Measurements from ENCODE around the gene PACSIN1.

Gene PACSIN1

GRCh38 chr6:34524499-34524898 is 58.6 kb downstream of the PACSIN1 start:
- Histone ChIP-seq H3K27me3 (ENCODE audit: control insufficient read depth, insufficient read depth, low read length) (no peaks in the 10 kb centered on the region), H3K9ac (ENCODE audit: low read length) (no peak overlapping the region), H3K4me1 (ENCODE audit: control insufficient read depth, insufficient read depth, low read length) (peaks cover 20% of the 10 kb centered on the region)

GRCh38 chr6:34524971-34525370 is 59.1 kb downstream of the PACSIN1 start:
- no peak overlapping the region for H3K9ac ChIP-seq (ENCODE audit: low read length)
- no peak overlapping the region for H3K27ac ChIP-seq (ENCODE audit: low read depth, low read length)
- peaks cover 20% of the 10 kb centered on the region for H3K4me1 ChIP-seq (ENCODE audit: control insufficient read depth, insufficient read depth, low read length)
- H3K4me3 ChIP-seq (ENCODE audit: low read depth, low read length), result no peak overlapping the region
- no peaks in the 10 kb centered on the region for H3K9me3 ChIP-seq (ENCODE audit: control insufficient read depth, insufficient read depth, low read depth, low read length)
- H3K27me3 ChIP-seq (ENCODE audit: control insufficient read depth, insufficient read depth, low read length), result no peaks in the 10 kb centered on the region
- H3K36me3 ChIP-seq (ENCODE audit: control insufficient read depth, insufficient read depth, low read length), result no peaks in the 10 kb centered on the region

More at GRCh38 chr6:34524499-34524898, 58.6 kb downstream of the PACSIN1 start:
- Histone ChIP-seq H3K27ac (ENCODE audit: low read depth, low read length) (no peak overlapping the region), H3K4me3 (ENCODE audit: low read depth, low read length) (no peak overlapping the region), H3K36me3 (ENCODE audit: control insufficient read depth, insufficient read depth, low read length) (no peaks in the 10 kb centered on the region), H3K9me3 (ENCODE audit: control insufficient read depth, insufficient read depth, low read depth, low read length) (no peaks in the 10 kb centered on the region)

DNA sequence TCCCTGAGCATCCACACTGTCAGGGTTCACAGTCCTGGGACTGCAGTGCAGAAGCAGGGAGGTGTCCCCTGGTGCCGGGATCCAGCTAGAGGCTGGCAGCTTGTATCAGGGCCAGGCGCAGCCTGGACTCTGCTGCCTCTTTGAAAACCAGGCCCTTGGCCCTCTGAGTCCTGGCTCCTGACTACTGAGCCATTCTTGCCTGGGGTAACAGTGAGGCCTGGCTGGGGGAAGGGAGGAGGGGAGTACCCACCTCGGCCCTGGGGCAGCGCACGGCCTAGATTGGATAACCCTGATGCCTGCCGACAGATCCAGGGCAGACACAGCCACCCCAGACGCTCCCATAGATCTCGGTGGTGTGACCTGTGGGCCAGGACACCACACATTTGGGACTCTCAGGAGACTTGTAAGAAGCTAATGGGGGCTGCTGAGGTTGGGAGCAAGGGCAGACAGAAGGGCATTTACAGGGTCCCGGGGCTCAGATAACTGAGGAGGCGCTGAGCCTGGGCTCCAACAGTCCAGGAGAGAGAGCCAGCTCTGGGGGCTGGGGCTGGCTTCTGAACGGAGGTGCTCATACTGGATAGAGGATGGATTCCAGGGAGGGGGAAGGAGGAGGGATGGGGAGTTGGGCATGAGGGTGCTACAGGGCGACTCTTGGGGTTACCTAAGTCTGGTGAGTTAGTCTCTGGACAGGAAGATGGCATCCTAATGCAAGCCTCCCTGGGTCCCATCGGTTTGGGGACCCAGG is 59.7 kb downstream of the PACSIN1 start:
- Histone ChIP-seq H3K27me3 (ENCODE audit: control insufficient read depth, insufficient read depth, low read length) (no peaks in the 10 kb centered on the region), H3K9ac (ENCODE audit: low read length) (no peak overlapping the region), H3K4me1 (ENCODE audit: control insufficient read depth, insufficient read depth, low read length) (peaks cover 20% of the 10 kb centered on the region), H3K27ac (ENCODE audit: low read depth, low read length) (no peak overlapping the region), H3K9me3 (ENCODE audit: control insufficient read depth, insufficient read depth, low read depth, low read length) (no peaks in the 10 kb centered on the region), H3K4me3 (ENCODE audit: low read depth, low read length) (no peak overlapping the region), H3K36me3 (ENCODE audit: control insufficient read depth, insufficient read depth, low read length) (no peaks in the 10 kb centered on the region)

- peak overlapping the region; percentile 44 for H3K4me3 ChIP-seq (ENCODE audit: low read depth, low read length)
- H3K9ac ChIP-seq (ENCODE audit: low read length), result no peak overlapping the region
- H3K36me3 ChIP-seq (ENCODE audit: control insufficient read depth, insufficient read depth, low read length), result no peaks in the 10 kb centered on the region
- no peaks in the 10 kb centered on the region for H3K9me3 ChIP-seq (ENCODE audit: control insufficient read depth, insufficient read depth, low read depth, low read length)
- no peaks in the 10 kb centered on the region for H3K27me3 ChIP-seq (ENCODE audit: control insufficient read depth, insufficient read depth, low read length)
- H3K4me1 ChIP-seq (ENCODE audit: control insufficient read depth, insufficient read depth, low read length), result peaks cover 25% of the 10 kb centered on the region
- no peak overlapping the region for H3K27ac ChIP-seq (ENCODE audit: low read depth, low read length)
Measured at GRCh38 chr6:34526241-34526972, 60.5 kb downstream of the PACSIN1 start.

GRCh38 chr6:34526992-34527728 is 61.3 kb downstream of the PACSIN1 start:
- H3K27ac ChIP-seq (ENCODE audit: low read depth, low read length), result no peak overlapping the region
- peak overlapping the region; percentile 62 for H3K4me3 ChIP-seq (ENCODE audit: low read depth, low read length)
- H3K4me1 ChIP-seq (ENCODE audit: control insufficient read depth, insufficient read depth, low read length), result peaks cover 26% of the 10 kb centered on the region
- H3K9me3 ChIP-seq (ENCODE audit: control insufficient read depth, insufficient read depth, low read depth, low read length), result no peaks in the 10 kb centered on the region
- no peaks in the 10 kb centered on the region for H3K36me3 ChIP-seq (ENCODE audit: control insufficient read depth, insufficient read depth, low read length)
- no peaks in the 10 kb centered on the region for H3K27me3 ChIP-seq (ENCODE audit: control insufficient read depth, insufficient read depth, low read length)
- peak overlapping the region; percentile 55 for H3K9ac ChIP-seq (ENCODE audit: low read length)

DNA sequence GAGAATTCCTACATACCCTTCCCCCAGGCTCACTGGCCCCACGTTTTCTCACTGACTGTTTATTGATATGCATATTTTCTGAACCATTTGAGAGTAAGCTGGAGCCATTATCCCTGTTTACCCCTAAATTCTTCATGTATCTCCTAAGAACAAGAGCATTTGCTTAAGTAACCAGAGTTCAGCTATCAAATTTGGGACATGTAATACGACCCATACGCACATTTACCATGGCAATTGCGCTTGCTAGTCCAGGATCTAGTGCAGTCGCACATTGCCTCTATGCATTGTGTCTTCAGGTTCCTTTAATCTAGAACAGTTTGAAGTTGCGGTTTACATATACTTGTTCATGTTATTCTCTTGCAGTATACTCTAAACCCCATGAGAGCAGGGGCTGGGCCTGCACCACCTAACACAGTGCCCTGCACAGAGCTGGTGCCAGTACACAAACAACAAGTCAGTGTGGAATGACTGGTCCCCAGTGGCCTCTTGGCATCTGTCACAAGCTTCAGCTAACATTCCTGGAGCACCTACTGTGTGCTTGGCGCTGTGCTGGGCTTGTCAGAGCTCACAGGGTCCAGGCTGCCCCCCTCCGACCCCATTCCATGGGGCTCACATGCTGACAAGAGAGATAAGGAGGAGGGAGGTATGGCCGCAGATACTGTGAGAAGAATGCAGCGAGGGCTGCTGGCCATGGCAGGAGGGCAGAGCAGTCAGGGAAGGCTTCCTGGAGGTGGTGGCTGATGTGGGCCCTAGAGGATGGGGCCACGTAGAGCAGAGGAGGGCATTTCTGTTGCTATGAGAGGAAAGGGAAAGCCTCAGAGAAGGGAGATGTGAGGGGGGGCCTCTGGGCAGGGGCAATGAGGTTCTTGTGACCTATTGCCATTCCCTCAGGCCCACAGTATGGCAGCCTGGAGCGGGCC is 62.1 kb downstream of the PACSIN1 start:
- Histone ChIP-seq H3K27ac (ENCODE audit: low read depth, low read length) (no peak overlapping the region), H3K4me1 (ENCODE audit: control insufficient read depth, insufficient read depth, low read length) (peaks cover 26% of the 10 kb centered on the region), H3K36me3 (ENCODE audit: control insufficient read depth, insufficient read depth, low read length) (no peaks in the 10 kb centered on the region), H3K9me3 (ENCODE audit: control insufficient read depth, insufficient read depth, low read depth, low read length) (no peaks in the 10 kb centered on the region), H3K27me3 (ENCODE audit: control insufficient read depth, insufficient read depth, low read length) (no peaks in the 10 kb centered on the region), H3K4me3 (ENCODE audit: low read depth, low read length) (peak overlapping the region; percentile 62), H3K9ac (ENCODE audit: low read length) (no peak overlapping the region)

DNA sequence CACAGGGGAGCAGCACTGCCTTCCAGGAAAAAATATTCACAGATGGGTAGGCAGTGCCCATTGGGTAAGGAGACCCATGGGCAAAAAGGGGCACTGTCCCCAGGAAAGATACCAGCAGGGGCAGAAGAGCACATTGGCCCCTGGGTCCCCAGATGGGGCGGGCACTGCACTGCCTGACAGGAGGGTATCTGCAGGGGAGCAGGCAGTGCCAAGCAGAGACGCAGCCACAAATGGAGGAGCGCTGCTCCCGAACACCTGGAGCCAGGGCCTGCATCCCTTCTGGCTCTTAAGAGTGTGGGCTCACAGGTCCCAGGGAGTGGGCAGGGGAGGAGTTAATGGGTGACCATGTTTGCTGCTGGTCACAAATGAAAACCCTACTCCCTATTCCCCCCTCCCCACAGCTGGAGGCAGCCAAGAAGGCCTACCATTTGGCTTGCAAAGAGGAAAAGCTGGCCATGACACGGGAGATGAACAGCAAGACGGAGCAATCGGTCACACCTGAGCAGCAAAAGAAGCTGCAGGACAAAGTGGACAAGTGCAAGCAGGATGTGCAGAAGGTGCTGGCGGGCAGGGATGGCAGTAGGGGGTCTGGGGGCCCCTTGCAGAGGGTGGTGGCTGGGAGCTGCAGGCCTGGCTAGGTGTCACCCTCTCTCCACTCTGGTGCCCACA is 63.3 kb downstream of the PACSIN1 start:
- H3K36me3 ChIP-seq (ENCODE audit: control insufficient read depth, insufficient read depth, low read length), result no peaks in the 10 kb centered on the region
- no peak overlapping the region for H3K27ac ChIP-seq (ENCODE audit: low read depth, low read length)
- H3K9me3 ChIP-seq (ENCODE audit: control insufficient read depth, insufficient read depth, low read depth, low read length), result no peaks in the 10 kb centered on the region
- H3K27me3 ChIP-seq (ENCODE audit: control insufficient read depth, insufficient read depth, low read length), result no peaks in the 10 kb centered on the region
- H3K9ac ChIP-seq (ENCODE audit: low read length), result no peak overlapping the region
- H3K4me1 ChIP-seq (ENCODE audit: control insufficient read depth, insufficient read depth, low read length), result peaks cover 26% of the 10 kb centered on the region
- H3K4me3 ChIP-seq (ENCODE audit: low read depth, low read length), result no peak overlapping the region

DNA sequence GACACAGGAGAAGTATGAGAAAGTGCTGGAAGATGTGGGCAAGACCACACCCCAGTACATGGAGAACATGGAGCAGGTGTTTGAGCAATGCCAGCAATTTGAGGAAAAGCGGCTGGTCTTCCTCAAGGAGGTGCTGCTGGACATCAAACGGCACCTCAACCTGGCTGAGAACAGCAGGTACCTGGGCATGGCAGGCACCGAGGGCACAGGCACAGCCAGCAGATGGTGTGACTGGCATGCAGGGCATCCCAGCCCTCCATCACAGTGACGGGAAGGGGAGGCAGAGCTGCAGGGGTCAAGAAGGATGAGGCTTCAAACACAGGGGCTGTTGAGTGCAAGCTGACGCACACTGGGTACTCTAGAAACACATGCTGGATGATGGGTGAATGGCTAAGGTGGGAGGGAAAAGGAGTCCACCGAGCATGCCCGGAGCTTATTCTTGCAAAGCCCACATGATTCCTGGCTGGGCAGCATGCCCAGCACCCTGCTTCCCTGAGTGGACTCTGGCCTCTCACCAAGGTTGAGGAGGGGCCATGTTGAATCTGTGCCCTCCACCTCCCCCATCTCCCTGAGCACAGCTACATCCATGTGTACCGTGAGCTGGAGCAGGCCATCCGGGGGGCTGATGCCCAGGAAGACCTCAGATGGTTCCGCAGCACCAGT is 63.9 kb downstream of the PACSIN1 start:
- H3K36me3 ChIP-seq (ENCODE audit: control insufficient read depth, insufficient read depth, low read length), result no peaks in the 10 kb centered on the region
- H3K4me1 ChIP-seq (ENCODE audit: control insufficient read depth, insufficient read depth, low read length), result peaks cover 26% of the 10 kb centered on the region
- no peak overlapping the region for H3K4me3 ChIP-seq (ENCODE audit: low read depth, low read length)
- no peak overlapping the region for H3K27ac ChIP-seq (ENCODE audit: low read depth, low read length)
- no peaks in the 10 kb centered on the region for H3K27me3 ChIP-seq (ENCODE audit: control insufficient read depth, insufficient read depth, low read length)
- no peaks in the 10 kb centered on the region for H3K9me3 ChIP-seq (ENCODE audit: control insufficient read depth, insufficient read depth, low read depth, low read length)
- H3K9ac ChIP-seq (ENCODE audit: low read length), result no peak overlapping the region

DNA sequence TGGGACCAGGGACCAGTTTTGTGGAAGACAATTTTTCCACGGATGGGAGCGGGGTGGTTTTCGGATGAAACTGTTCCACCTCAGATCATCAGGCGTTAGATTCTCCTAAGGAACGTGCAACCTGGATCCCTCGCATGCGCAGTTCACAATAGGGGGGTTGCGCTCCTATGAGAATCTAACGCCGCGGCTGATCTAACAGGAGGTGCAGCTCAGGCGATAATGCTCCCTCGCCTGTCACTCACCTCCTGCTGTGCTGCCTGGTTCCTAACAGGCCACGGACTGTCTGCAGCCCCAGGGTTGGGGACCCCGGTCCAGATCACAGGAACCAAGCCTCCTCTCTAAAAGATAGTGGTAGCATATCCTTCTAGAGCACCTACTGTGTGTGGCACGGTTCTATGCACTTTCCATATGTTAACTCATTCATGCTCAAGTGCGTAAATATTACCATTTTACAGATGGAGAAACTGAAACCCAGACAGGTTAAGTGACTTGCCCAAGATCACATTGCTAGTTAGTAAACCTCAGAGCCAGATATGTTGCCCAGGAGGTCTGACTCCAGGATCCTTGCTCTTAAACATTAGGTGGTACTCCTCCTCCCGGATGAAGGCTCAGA is 65.0 kb downstream of the PACSIN1 start:
- Histone ChIP-seq H3K9ac (ENCODE audit: low read length) (peak overlapping the region; percentile 66), H3K36me3 (ENCODE audit: control insufficient read depth, insufficient read depth, low read length) (no peaks in the 10 kb centered on the region), H3K27me3 (ENCODE audit: control insufficient read depth, insufficient read depth, low read length) (no peaks in the 10 kb centered on the region), H3K4me1 (ENCODE audit: control insufficient read depth, insufficient read depth, low read length) (peaks cover 26% of the 10 kb centered on the region), H3K4me3 (ENCODE audit: low read depth, low read length) (peak overlapping the region; percentile 55; the same call in 1 of the 2 replicates), H3K27ac (ENCODE audit: low read depth, low read length) (no peak overlapping the region), H3K9me3 (ENCODE audit: control insufficient read depth, insufficient read depth, low read depth, low read length) (no peaks in the 10 kb centered on the region)
